GM18499 (cell line): ENCODE data around the gene OSBPL5.
"Not testable (repeated sequence)": the region's sequence is repeated elsewhere in the genome, so short reads cannot be mapped to it uniquely, and the experiment has no call there.

Experiments
- ATAC-seq: cut with Tn5 transposase; IDR thresholded peaks from one replicate; pipeline ENCODE4 v1.9.1; 2021; ENCODE audit warnings: moderate number of reproducible peaks; ENCODE audit not compliant: insufficient read depth, unreplicated experiment

Gene OSBPL5

GRCh38 chr11:3064709-3065108 is 100.4 kb downstream of the OSBPL5 start:
- ATAC-seq: not testable (repeated sequence)

GRCh38 chr11:3063876-3064275 is 101.2 kb downstream of the OSBPL5 start:
- ATAC-seq: not testable (repeated sequence)

GRCh38 chr11:3063432-3063831 is 101.7 kb downstream of the OSBPL5 start:
- ATAC-seq: not testable (repeated sequence)

GRCh38 chr11:3060436-3061025 is 104.6 kb downstream of the OSBPL5 start:
- ATAC-seq: no peak

- no peak for ATAC-seq
Observed at GRCh38 chr11:3058753-3059664, 106.1 kb downstream of the OSBPL5 start.

- ATAC-seq: peak; percentile 88
Observed at GRCh38 chr11:3057069-3057963, 107.8 kb downstream of the OSBPL5 start, which contains the start of gene CARS1. CARS1 (minus strand) TSS chr11:3057423; CDS start chr11:3057367, 56 bp downstream.

- ATAC-seq: no peak
Observed at GRCh38 chr11:3056296-3057068, 108.6 kb downstream of the OSBPL5 start.

- ATAC-seq: no peak
Observed at GRCh38 chr11:3055891-3056290, 109.2 kb downstream of the OSBPL5 start.

GRCh38 chr11:3052567-3052966 is 112.5 kb downstream of the OSBPL5 start:
- no peak for ATAC-seq

- no peak for ATAC-seq
Observed at GRCh38 chr11:3052109-3052479, 113.0 kb downstream of the OSBPL5 start.

- no peak for ATAC-seq
Observed at GRCh38 chr11:3051196-3052108, 113.7 kb downstream of the OSBPL5 start.

GRCh38 chr11:3050386-3051195 is 114.5 kb downstream of the OSBPL5 start:
- no peak for ATAC-seq

GRCh38 chr11:3049430-3050243 is 115.5 kb downstream of the OSBPL5 start:
- peak; percentile 82 for ATAC-seq

GRCh38 chr11:3047637-3048036 is 117.5 kb downstream of the OSBPL5 start:
- no peak for ATAC-seq

GRCh38 chr11:3046641-3047040 is 118.5 kb downstream of the OSBPL5 start:
- no peak for ATAC-seq

- ATAC-seq: no peak
Observed at GRCh38 chr11:3046190-3046589, 118.9 kb downstream of the OSBPL5 start.

- ATAC-seq: no peak
Observed at GRCh38 chr11:3044915-3045314, 120.2 kb downstream of the OSBPL5 start.
